Measurements from ENCODE around the gene BRD3OS.

GRCh38 chr9:134007150-134007549 is 18.1 kb upstream of the BRD3OS start:
- TF ChIP-seq CTCF (IDR thresholded peaks at IDR 0.05; ENCODE audit: low read depth, low read length) (no peak), EZH2phosphoT487 (IDR thresholded peaks at IDR 0.05; ENCODE audit: low read depth) (no peak)

All from OCI-LY3 (cell line).